Aortic smooth muscle cell (primary cell): ENCODE measurements around the gene SLC22A1. TPM values are rescaled to one million over a fixed set of nuclear protein-coding genes. Genes with fewer than 3 reads are reported as not detected.

Experiments used
- total RNA-seq: library from RNA; depleted of rRNA; stranded (reverse); fragments of >200 nt; gene quantifications from 2 replicates; pipeline ENCODE4 v1.2.3, GENCODE V29; 2014

SLC22A1 gene
- total RNA-seq, result 0.53 and 0.75 TPM in 2 replicates

GRCh38 chr6:160121558-160121957 is at the start of gene SLC22A1:
Gene SLC22A1, plus strand, starts transcription at chr6:160121815. Its CDS starts 121 bp downstream, at chr6:160121936.

Other genes with a start within 250 kb of the SLC22A1 start
- under 0.01 TPM in 2 replicates for gene MAS1, start 230.8 kb upstream of the SLC22A1 start, total RNA-seq
- 191 and 208 TPM in 2 replicates for gene IGF2R, start 152.7 kb upstream of the SLC22A1 start, total RNA-seq
- gene SLC22A2, start 137.0 kb downstream of the SLC22A1 start, total RNA-seq, result 0.13 TPM in 1 of 2 replicates, not detected in the other
- 0.92 and 3.4 TPM in 2 replicates for gene SLC22A3, start 226.6 kb downstream of the SLC22A1 start, total RNA-seq